CD8-positive, alpha-beta memory T cell (primary cell): Measurements from ENCODE around the gene CTNND2. TPM values are rescaled to one million over a fixed set of nuclear protein-coding genes. Genes with fewer than 3 reads are reported as not detected.
A peak's percentile ranks its signal among the peaks of the same experiment; 100 is the strongest.

Experiments used
- CTCF ChIA-PET: fragments of 350-600 bp; sonication (Branson Sonifier 250); formaldehyde crosslinking; loops from one replicate; lab custom pipeline; 2021; ENCODE audit warnings: antibody characterized with exemption; lab: Charles Lee
- POLR2A ChIA-PET: fragments of 350-600 bp; sonication (Branson Sonifier 250); formaldehyde crosslinking; loops from one replicate; lab custom pipeline; 2021; ENCODE audit warnings: antibody characterized with exemption; lab: Charles Lee
- DNase-seq, 5 donors: peaks; one replicate each; pipeline versions ENCODE4 v3.0.0 to v3.0.0-alpha.2; 2020 to 2022; ENCODE audit warnings: mixed read lengths in 1 of 5
- H3K27ac ChIP-seq: one replicate; pipeline ENCODE4 v1.7.0; 2013; ENCODE audit warnings: low read depth, mild to moderate bottlenecking, low read length, moderate library complexity
- H3K27me3 ChIP-seq: 2 replicates; pipeline ENCODE4 v1.7.0; 2013; ENCODE audit warnings: low read length, mild to moderate bottlenecking; ENCODE audit not compliant: insufficient read depth, poor library complexity, severe bottlenecking
- H3K36me3 ChIP-seq: 2 replicates; pipeline ENCODE4 v1.7.0; 2013; ENCODE audit warnings: mild to moderate bottlenecking, low read length, moderate library complexity; ENCODE audit not compliant: insufficient read depth
- H3K4me1 ChIP-seq: 2 replicates; pipeline ENCODE4 v1.7.0; 2013; ENCODE audit warnings: mild to moderate bottlenecking, low read length, moderate library complexity; ENCODE audit not compliant: insufficient read depth
- H3K4me3 ChIP-seq: 2 replicates; pipeline ENCODE4 v1.7.0; 2013; ENCODE audit warnings: mild to moderate bottlenecking, low read length
- H3K9me3 ChIP-seq: 2 replicates; pipeline ENCODE4 v1.7.0; 2013; ENCODE audit warnings: mild to moderate bottlenecking, low read length
- H3K27ac Mint-ChIP-seq, 8 donors: one replicate each; pipeline ENCODE4 v1.8.0; 2020 to 2021; ENCODE audit warnings: mixed read lengths in 8 of 8, mild to moderate bottlenecking in 6 of 8, inconsistent platforms in 3 of 8, moderate library complexity in 3 of 8
- H3K27me3 Mint-ChIP-seq, 2 donors: one replicate each; pipeline ENCODE4 v1.8.0; 2020 to 2021; ENCODE audit warnings: mixed read lengths in 2 of 2, mild to moderate bottlenecking in 1 of 2, moderate library complexity in 1 of 2
- H3K36me3 Mint-ChIP-seq, 3 donors: one replicate each; pipeline ENCODE4 v1.8.0; 2020 to 2021; ENCODE audit warnings: mixed read lengths in 3 of 3, inconsistent platforms in 1 of 3, mild to moderate bottlenecking in 1 of 3
- H3K4me1 Mint-ChIP-seq, 3 donors: one replicate each; pipeline ENCODE4 v1.8.0; 2020 to 2021; ENCODE audit warnings: mixed read lengths in 3 of 3, inconsistent platforms in 1 of 3, mild to moderate bottlenecking in 1 of 3
- H3K4me3 Mint-ChIP-seq, 7 donors: one replicate each; pipeline ENCODE4 v1.8.0; 2020 to 2021; ENCODE audit warnings: mixed read lengths in 7 of 7, mild to moderate bottlenecking in 6 of 7, moderate library complexity in 4 of 7, inconsistent platforms in 2 of 7
- H3K9me3 Mint-ChIP-seq, 5 donors: one replicate each; pipeline ENCODE4 v1.8.0; 2020 to 2022; ENCODE audit warnings: mixed read lengths in 5 of 5, mild to moderate bottlenecking in 3 of 5, moderate library complexity in 2 of 5, inconsistent platforms in 1 of 5
- polyA plus RNA-seq: library from polyadenylated mRNA; unstranded; fragments of 300-500 nt; fragmentation: Illumina TruSeq; gene quantifications from one replicate; pipeline ENCODE4 v1.2.3, GENCODE V29; 2021
- total RNA-seq, 2 experiments: library from RNA; stranded (reverse); gene quantifications; one replicate each; pipeline ENCODE4 v1.2.3, GENCODE V29; 2021

The CTNND2 gene
- total and polyA plus RNA-seq, 3 experiments from 2014 or later = not detected

DNA sequence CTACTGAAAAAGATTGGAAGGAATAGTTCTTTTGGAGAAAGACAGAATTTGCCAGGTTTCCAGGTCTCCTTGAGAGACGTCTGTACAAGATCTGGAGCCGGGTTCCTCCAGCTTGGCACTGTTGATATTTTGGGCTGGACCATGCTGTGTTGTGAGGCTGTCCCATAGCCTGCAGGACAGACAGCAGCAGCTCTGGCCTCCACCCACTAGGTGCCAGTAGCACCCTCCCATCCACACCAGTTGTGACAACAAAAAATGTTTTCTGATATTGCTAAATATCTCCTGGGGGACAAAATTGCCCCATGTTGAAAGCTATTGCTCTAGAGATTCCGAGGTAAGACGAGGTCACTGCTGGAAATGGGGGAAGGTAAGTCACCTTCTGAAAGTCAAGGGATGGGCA is 855.5 kb downstream of the CTNND2 start:
- no peaks in the 10 kb centered on the region for H3K4me1 Mint-ChIP-seq
- H3K27ac Mint-ChIP-seq = no peak overlapping the region
- peaks cover 2 to 3% of the 10 kb centered on the region in 2 donors for H3K27me3 Mint-ChIP-seq
- H3K36me3 Mint-ChIP-seq = no peaks in the 10 kb centered on the region
- POLR2A ChIA-PET = no interaction called here
- H3K36me3 ChIP-seq = no peaks in the 10 kb centered on the region
- H3K27ac ChIP-seq = no peak overlapping the region
- CTCF ChIA-PET = no interaction called here
- H3K4me1 ChIP-seq = no peaks in the 10 kb centered on the region
- no peaks in the 10 kb centered on the region for H3K27me3 ChIP-seq
- H3K9me3 Mint-ChIP-seq = no peaks in the 10 kb centered on the region
- no peak for DNase-seq
- no peak overlapping the region for H3K4me3 ChIP-seq
- H3K9me3 ChIP-seq = no peaks in the 10 kb centered on the region
- no peak overlapping the region for H3K4me3 Mint-ChIP-seq

DNA sequence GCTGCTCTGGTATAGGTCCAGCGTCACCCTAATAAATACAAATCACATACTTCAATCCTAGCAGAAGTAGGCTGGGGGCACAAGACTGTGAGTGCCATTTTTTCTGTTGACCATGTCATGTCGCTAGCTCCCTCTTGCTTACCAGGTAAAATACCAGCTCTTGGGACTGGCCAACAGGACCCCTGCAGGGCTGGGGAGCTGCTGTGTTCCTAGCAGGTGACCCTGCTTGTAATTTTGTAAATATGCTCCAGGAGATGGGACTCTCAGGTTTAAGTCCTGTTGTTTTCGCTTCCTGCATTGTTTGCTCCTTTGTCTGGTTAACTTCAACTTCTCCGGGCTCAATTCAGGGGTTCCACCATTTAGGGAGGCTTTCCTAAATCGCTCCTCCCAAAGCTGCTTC is 856.6 kb downstream of the CTNND2 start:
- CTCF ChIA-PET = no interaction called here
- Mint-ChIP-seq H3K4me3 (no peak overlapping the region), H3K27me3 (peaks cover 2 to 3% of the 10 kb centered on the region in 2 donors), H3K4me1 (no peaks in the 10 kb centered on the region), H3K27ac (no peak overlapping the region), H3K9me3 (no peaks in the 10 kb centered on the region), H3K36me3 (no peaks in the 10 kb centered on the region)
- H3K9me3 ChIP-seq = no peaks in the 10 kb centered on the region
- DNase-seq = no peak
- no peak overlapping the region for H3K4me3 ChIP-seq
- no peaks in the 10 kb centered on the region for H3K36me3 ChIP-seq
- no peaks in the 10 kb centered on the region for H3K4me1 ChIP-seq
- H3K27ac ChIP-seq = no peak overlapping the region
- H3K27me3 ChIP-seq = no peaks in the 10 kb centered on the region
- POLR2A ChIA-PET = no interaction called here

DNA sequence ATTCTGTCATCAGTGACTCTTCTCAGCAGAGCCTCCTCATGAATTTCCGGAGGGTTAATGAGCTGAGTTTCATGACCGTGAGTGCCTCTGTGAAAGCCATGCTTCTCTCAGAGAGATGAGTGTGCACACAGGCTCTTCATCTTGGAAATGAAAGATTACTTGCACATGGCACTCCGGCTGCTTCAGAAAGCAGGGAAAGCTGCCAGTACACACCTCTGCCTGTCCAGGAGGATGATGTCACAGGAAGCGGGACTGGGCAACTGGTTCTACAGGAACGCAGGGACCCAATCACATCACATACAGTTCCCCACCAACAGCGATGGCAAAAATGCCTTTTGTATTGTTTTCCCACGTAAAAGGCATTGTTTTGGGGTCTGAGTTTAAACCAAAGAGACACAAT is 857.2 kb downstream of the CTNND2 start:
- no peak for DNase-seq
- Mint-ChIP-seq H3K9me3 (no peaks in the 10 kb centered on the region), H3K27me3 (peaks cover 2 to 3% of the 10 kb centered on the region in 2 donors), H3K4me1 (no peaks in the 10 kb centered on the region), H3K27ac (no peak overlapping the region), H3K4me3 (peak overlapping the region in 1 of 7 donors; percentile 57), H3K36me3 (no peaks in the 10 kb centered on the region)
- no peak overlapping the region for H3K4me3 ChIP-seq
- H3K4me1 ChIP-seq = no peaks in the 10 kb centered on the region
- H3K9me3 ChIP-seq = no peaks in the 10 kb centered on the region
- ChIA-PET POLR2A (no interaction called here), CTCF (no interaction called here)
- no peaks in the 10 kb centered on the region for H3K27me3 ChIP-seq
- H3K36me3 ChIP-seq = no peaks in the 10 kb centered on the region
- no peak overlapping the region for H3K27ac ChIP-seq

DNA sequence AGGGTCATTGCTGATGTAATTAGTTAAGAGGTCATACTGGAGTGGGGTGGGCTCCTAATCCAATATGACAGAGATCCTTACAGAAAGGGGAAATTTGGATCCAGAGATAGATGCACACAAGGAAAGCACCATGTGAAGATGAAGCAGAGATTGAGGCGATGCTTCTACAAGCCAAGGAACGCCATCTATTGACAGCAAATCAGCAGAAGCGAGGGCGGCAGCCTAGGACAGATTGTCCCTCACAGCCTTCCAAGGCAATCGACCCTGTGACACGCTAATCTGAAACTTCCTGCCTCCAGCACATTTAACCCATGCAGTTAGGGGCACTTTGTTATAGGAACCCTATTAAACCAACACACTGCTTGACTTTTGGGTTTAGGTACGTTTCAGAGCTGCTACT is 858.1 kb downstream of the CTNND2 start:
- no peaks in the 10 kb centered on the region for H3K36me3 ChIP-seq
- no peak for DNase-seq
- no peak overlapping the region for H3K27ac Mint-ChIP-seq
- no peak overlapping the region for H3K4me3 ChIP-seq
- no peaks in the 10 kb centered on the region for H3K9me3 Mint-ChIP-seq
- no peaks in the 10 kb centered on the region for H3K4me1 ChIP-seq
- no peak overlapping the region for H3K27ac ChIP-seq
- H3K9me3 ChIP-seq = no peaks in the 10 kb centered on the region
- no peaks in the 10 kb centered on the region for H3K27me3 ChIP-seq
- peaks cover 3% of the 10 kb centered on the region in 2 donors for H3K27me3 Mint-ChIP-seq
- CTCF ChIA-PET = no interaction called here
- POLR2A ChIA-PET = no interaction called here
- H3K36me3 Mint-ChIP-seq = no peaks in the 10 kb centered on the region
- no peaks in the 10 kb centered on the region for H3K4me1 Mint-ChIP-seq
- no peak overlapping the region for H3K4me3 Mint-ChIP-seq

DNA sequence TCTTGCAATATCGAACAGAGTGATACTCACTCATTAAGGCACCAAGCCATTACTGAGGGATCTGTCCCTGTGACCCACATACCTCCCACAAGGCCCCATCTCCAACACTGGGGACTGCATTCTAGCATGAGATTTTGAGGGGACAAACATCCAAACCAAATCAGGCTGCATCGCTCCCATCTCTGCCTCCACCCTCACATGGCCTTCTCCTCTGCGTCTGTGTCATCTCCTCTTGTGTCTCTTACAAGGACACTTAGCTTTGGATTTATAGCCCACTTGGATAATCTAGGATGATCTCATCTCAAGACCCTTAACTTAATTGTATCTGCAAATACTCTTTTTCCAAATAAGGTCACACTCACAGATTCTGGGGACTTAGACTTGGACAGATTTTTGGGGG is 858.8 kb downstream of the CTNND2 start:
- Histone ChIP-seq H3K9me3 (no peaks in the 10 kb centered on the region), H3K27me3 (no peaks in the 10 kb centered on the region), H3K4me1 (no peaks in the 10 kb centered on the region), H3K4me3 (no peak overlapping the region), H3K27ac (no peak overlapping the region), H3K36me3 (no peaks in the 10 kb centered on the region)
- H3K4me1 Mint-ChIP-seq = no peaks in the 10 kb centered on the region
- no peaks in the 10 kb centered on the region for H3K9me3 Mint-ChIP-seq
- POLR2A ChIA-PET = no interaction called here
- H3K27ac Mint-ChIP-seq = no peak overlapping the region
- CTCF ChIA-PET = no interaction called here
- H3K4me3 Mint-ChIP-seq = no peak overlapping the region
- H3K27me3 Mint-ChIP-seq = peaks cover 3% of the 10 kb centered on the region in 2 donors
- H3K36me3 Mint-ChIP-seq = no peaks in the 10 kb centered on the region
- no peak for DNase-seq

DNA sequence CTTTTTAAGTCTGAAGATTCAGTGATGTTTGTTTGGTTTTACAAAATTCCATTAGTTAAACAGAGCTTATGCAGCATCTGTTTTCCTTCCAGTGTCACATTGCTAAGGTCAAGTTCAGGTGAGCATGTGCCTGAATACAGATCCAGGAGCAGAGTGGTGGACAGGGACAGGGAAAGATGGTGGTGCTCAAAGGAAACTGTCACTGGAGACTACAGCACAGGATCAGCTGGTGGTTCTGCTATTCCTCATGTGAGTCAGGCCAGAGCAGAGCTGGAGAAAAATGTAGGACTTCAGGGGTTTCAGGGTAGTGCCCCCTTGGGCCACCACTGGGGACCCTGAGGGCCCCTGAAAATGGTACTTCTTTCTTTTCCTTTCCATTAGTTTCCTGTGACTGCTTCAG is 859.7 kb downstream of the CTNND2 start:
- Histone ChIP-seq H3K27me3 (no peaks in the 10 kb centered on the region), H3K4me3 (no peak overlapping the region), H3K27ac (no peak overlapping the region), H3K9me3 (no peaks in the 10 kb centered on the region), H3K36me3 (no peaks in the 10 kb centered on the region), H3K4me1 (no peaks in the 10 kb centered on the region)
- H3K4me1 Mint-ChIP-seq = no peaks in the 10 kb centered on the region
- H3K36me3 Mint-ChIP-seq = no peaks in the 10 kb centered on the region
- POLR2A ChIA-PET = no interaction called here
- H3K27ac Mint-ChIP-seq = no peak overlapping the region
- no peak overlapping the region for H3K4me3 Mint-ChIP-seq
- CTCF ChIA-PET = no interaction called here
- H3K27me3 Mint-ChIP-seq = peaks cover 3% of the 10 kb centered on the region in 2 donors
- no peaks in the 10 kb centered on the region for H3K9me3 Mint-ChIP-seq
- DNase-seq = no peak

DNA sequence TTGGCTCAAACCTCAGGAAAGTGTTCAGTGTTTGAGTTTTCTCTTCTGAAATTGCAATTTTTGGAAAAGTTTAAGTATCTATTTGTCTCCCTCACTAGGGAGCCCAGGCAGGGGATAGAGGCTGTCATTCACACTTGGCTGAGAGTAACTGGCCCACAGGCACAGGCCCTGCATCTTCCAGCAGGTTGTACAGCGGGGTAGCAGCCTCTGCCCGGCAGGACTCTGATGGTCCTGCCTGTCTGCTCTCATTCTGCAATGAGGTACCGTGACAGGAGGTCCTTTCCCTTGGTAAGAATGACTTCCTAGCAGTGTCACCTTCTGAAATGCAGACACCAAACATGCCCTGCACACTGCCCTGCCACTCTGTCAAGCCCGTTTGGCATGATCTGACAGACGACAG is 860.4 kb downstream of the CTNND2 start:
- Histone ChIP-seq H3K9me3 (no peaks in the 10 kb centered on the region), H3K36me3 (no peaks in the 10 kb centered on the region), H3K4me3 (no peak overlapping the region), H3K27me3 (no peaks in the 10 kb centered on the region), H3K4me1 (no peaks in the 10 kb centered on the region), H3K27ac (no peak overlapping the region)
- peaks cover 3% of the 10 kb centered on the region in 2 donors for H3K27me3 Mint-ChIP-seq
- no peaks in the 10 kb centered on the region for H3K4me1 Mint-ChIP-seq
- DNase-seq = no peak
- POLR2A ChIA-PET = no interaction called here
- CTCF ChIA-PET = no interaction called here
- H3K9me3 Mint-ChIP-seq = no peaks in the 10 kb centered on the region
- no peak overlapping the region for H3K4me3 Mint-ChIP-seq
- no peaks in the 10 kb centered on the region for H3K36me3 Mint-ChIP-seq
- H3K27ac Mint-ChIP-seq = no peak overlapping the region

DNA sequence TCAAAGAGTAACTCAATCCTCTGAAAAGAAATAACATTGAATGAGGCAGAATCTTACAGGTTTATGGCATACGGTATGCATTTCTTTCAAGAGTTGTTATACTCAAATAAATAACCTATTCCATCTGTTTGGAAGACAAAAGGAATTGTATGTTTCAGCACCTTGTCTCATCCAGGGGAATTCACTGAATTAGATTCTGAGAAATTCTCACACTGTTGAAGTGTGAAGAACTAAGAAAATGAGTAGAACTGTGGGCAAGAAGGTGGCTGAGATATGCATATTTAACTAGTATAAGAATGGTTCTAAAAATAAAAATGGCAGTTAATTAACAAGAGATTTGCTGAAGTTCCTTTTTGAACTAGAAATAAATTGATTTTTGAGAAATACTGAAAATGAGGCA is 863.9 kb downstream of the CTNND2 start:
- no peaks in the 10 kb centered on the region for H3K36me3 Mint-ChIP-seq
- H3K27ac ChIP-seq = no peak overlapping the region
- no peaks in the 10 kb centered on the region for H3K27me3 ChIP-seq
- no peak overlapping the region for H3K4me3 ChIP-seq
- H3K4me3 Mint-ChIP-seq = no peak overlapping the region
- CTCF ChIA-PET = no interaction called here
- H3K9me3 ChIP-seq = no peaks in the 10 kb centered on the region
- H3K4me1 Mint-ChIP-seq = no peaks in the 10 kb centered on the region
- no peak overlapping the region for H3K27ac Mint-ChIP-seq
- no peak for DNase-seq
- H3K4me1 ChIP-seq = no peaks in the 10 kb centered on the region
- H3K9me3 Mint-ChIP-seq = no peaks in the 10 kb centered on the region
- no peaks in the 10 kb centered on the region for H3K36me3 ChIP-seq
- POLR2A ChIA-PET = no interaction called here
- peaks cover 3 to 10% of the 10 kb centered on the region in 2 donors for H3K27me3 Mint-ChIP-seq

DNA sequence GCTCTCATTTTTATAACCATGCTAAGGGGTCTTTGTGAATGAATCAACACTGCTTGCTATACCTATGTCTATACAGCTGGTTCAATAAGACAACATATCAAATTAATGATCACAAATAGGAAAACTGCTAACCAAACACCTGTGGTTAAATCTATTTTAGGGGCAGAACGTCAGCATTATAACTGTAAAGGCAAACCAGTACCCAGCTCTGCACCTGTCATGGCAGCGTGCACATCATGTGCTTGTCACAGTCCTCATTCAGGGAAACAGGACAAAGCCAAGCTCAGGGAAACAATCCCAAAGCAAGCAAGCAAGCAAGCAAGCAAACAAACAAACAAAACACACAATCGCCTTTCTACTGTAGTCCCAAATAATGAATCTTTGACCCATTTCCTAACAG is 865.5 kb downstream of the CTNND2 start:
- no peaks in the 10 kb centered on the region for H3K36me3 Mint-ChIP-seq
- H3K27ac Mint-ChIP-seq = no peak overlapping the region
- no peaks in the 10 kb centered on the region for H3K4me1 Mint-ChIP-seq
- H3K4me1 ChIP-seq = no peaks in the 10 kb centered on the region
- no peaks in the 10 kb centered on the region for H3K9me3 Mint-ChIP-seq
- H3K27ac ChIP-seq = no peak overlapping the region
- no peaks in the 10 kb centered on the region for H3K36me3 ChIP-seq
- no peaks in the 10 kb centered on the region for H3K9me3 ChIP-seq
- no peak for DNase-seq
- ChIA-PET POLR2A (no interaction called here), CTCF (no interaction called here)
- peaks cover 3 to 13% of the 10 kb centered on the region in 2 donors for H3K27me3 Mint-ChIP-seq
- H3K4me3 Mint-ChIP-seq = no peak overlapping the region
- no peak overlapping the region for H3K4me3 ChIP-seq
- H3K27me3 ChIP-seq = no peaks in the 10 kb centered on the region
